Loucy (cell line): ENCODE data around the gene SAMD15.

Experiments used
- CTCF ChIP-seq: fragments of 200-600 bp; sonication (generic); conservative IDR thresholded peaks from 2 replicates; pipeline ENCODE4 v1.5.1; 2014; ENCODE audit warnings: mild to moderate bottlenecking, antibody characterized with exemption, low read length
- EZH2phosphoT487 ChIP-seq: fragments of 200-600 bp; IDR thresholded peaks from 2 replicates; pipeline ENCODE4 v1.6.1; 2018; ENCODE audit warnings: antibody characterized with exemption, mild to moderate bottlenecking, moderate library complexity, borderline replicate concordance

- TF ChIP-seq CTCF (no peak), EZH2phosphoT487 (no peak)
Measured at GRCh38 chr14:77403768-77404167, 26.6 kb downstream of the SAMD15 start.
